Measurements from ENCODE around the gene EHMT2. TPM values are rescaled to one million over a fixed set of nuclear protein-coding genes. Genes with fewer than 3 reads are reported as not detected.

The EHMT2 gene
- total and polyA plus RNA-seq, 2 of the 13 experiments (the other 11 are each of a cell fraction or from before 2014, with no cell fraction given), result 55.2 to 69.2 TPM

- TF ChIP-seq, protein P1, sequence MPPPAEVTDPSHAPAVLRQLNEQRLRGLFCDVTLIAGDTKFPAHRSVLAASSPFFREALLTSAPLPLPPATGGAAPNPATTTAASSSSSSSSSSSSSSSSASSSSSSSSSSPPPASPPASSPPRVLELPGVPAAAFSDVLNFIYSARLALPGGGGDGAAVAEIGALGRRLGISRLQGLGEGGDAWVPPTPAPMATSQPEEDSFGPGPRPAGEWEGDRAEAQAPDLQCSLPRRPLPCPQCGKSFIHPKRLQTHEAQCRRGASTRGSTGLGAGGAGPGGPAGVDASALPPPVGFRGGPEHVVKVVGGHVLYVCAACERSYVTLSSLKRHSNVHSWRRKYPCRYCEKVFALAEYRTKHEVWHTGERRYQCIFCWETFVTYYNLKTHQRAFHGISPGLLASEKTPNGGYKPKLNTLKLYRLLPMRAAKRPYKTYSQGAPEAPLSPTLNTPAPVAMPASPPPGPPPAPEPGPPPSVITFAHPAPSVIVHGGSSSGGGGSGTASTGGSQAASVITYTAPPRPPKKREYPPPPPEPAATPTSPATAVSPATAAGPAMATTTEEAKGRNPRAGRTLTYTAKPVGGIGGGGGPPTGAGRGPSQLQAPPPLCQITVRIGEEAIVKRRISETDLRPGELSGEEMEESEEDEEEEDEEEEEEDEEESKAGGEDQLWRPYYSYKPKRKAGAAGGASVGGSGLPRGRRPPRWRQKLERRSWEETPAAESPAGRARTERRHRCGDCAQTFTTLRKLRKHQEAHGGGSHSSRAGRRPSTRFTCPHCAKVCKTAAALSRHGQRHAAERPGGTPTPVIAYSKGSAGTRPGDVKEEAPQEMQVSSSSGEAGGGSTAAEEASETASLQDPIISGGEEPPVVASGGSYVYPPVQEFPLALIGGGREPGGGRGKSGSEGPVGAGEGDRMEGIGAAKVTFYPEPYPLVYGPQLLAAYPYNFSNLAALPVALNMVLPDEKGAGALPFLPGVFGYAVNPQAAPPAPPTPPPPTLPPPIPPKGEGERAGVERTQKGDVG (CRISPR knock-in tag; IDR thresholded peaks at IDR 0.05; ENCODE audit: borderline replicate concordance), result peak; percentile 95
- TF ChIP-seq MZF1 (CRISPR knock-in tag; IDR thresholded peaks at IDR 0.05; ENCODE audit: borderline replicate concordance) (no peak), FIP1L1 (IDR thresholded peaks at IDR 0.05; ENCODE audit: borderline replicate concordance, insufficient read depth, low read depth, low read length) (no peak), MAX (IDR thresholded peaks at IDR 0.05) (peak; percentile 65), ELF1 (CRISPR knock-in tag; IDR thresholded peaks at IDR 0.05) (peak; percentile 78), TCF7 (IDR thresholded peaks at IDR 0.05; ENCODE audit: low read depth) (0 out of 2 replicates have a peak, but pooled peaks have one; percentile 24), ZNF567 (CRISPR knock-in tag; IDR thresholded peaks at IDR 0.05; ENCODE audit: borderline replicate concordance) (peak; percentile 99; the same call in 1 of the 2 replicates), ZBTB26 (CRISPR knock-in tag; IDR thresholded peaks at IDR 0.05; ENCODE audit: borderline replicate concordance) (0 out of 2 replicates have a peak, but pooled peaks have one; percentile 53), BCL6 (CRISPR knock-in tag; IDR thresholded peaks at IDR 0.05) (peak; percentile 80), NFKBIZ (CRISPR knock-in tag; IDR thresholded peaks at IDR 0.05) (peak; percentile 99), CEBPB (IDR thresholded peaks at IDR 0.05; ENCODE audit: borderline replicate concordance, low read depth, low read length) (no peak), RORA (CRISPR knock-in tag; IDR thresholded peaks at IDR 0.05) (no peak), DMAP1 (CRISPR knock-in tag; IDR thresholded peaks at IDR 0.05) (peak; percentile 82), TBX3 (IDR thresholded peaks at IDR 0.05; ENCODE audit: borderline replicate concordance) (peak; percentile 55; the same call in 1 of the 2 replicates), ZNF329 (CRISPR knock-in tag; IDR thresholded peaks at IDR 0.05; ENCODE audit: low read depth) (no peak), PAX8 (CRISPR knock-in tag; IDR thresholded peaks at IDR 0.05; ENCODE audit: borderline replicate concordance) (no peak), ZSCAN30 (CRISPR knock-in tag; IDR thresholded peaks at IDR 0.05) (0 out of 2 replicates have a peak, but pooled peaks have one; percentile 72), FOXK2 (IDR thresholded peaks at IDR 0.05) (peak; percentile 94), DMTF1 (CRISPR knock-in tag; IDR thresholded peaks at IDR 0.05) (no peak)
- TF ChIP-seq, protein P2, sequence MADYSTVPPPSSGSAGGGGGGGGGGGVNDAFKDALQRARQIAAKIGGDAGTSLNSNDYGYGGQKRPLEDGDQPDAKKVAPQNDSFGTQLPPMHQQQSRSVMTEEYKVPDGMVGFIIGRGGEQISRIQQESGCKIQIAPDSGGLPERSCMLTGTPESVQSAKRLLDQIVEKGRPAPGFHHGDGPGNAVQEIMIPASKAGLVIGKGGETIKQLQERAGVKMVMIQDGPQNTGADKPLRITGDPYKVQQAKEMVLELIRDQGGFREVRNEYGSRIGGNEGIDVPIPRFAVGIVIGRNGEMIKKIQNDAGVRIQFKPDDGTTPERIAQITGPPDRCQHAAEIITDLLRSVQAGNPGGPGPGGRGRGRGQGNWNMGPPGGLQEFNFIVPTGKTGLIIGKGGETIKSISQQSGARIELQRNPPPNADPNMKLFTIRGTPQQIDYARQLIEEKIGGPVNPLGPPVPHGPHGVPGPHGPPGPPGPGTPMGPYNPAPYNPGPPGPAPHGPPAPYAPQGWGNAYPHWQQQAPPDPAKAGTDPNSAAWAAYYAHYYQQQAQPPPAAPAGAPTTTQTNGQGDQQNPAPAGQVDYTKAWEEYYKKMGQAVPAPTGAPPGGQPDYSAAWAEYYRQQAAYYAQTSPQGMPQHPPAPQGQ (CRISPR knock-in tag; IDR thresholded peaks at IDR 0.05; ENCODE audit: borderline replicate concordance), result peak; percentile 38; the same call in 1 of the 2 replicates
Measured at GRCh38 chr6:31945507-31946369, 48.2 kb upstream of the EHMT2 start, which contains the start of gene CFB (continued).

All from HepG2 (cell line).